ENCODE data around the gene PLCL2.
"Not testable (repeated sequence)": the region's sequence is repeated elsewhere in the genome, so short reads cannot be mapped to it uniquely, and the experiment has no call there.

PLCL2 gene

GRCh38 chr3:17088017-17088416, 203.3 kb downstream of the PLCL2 start:
- no peak for DNase-seq

DNA sequence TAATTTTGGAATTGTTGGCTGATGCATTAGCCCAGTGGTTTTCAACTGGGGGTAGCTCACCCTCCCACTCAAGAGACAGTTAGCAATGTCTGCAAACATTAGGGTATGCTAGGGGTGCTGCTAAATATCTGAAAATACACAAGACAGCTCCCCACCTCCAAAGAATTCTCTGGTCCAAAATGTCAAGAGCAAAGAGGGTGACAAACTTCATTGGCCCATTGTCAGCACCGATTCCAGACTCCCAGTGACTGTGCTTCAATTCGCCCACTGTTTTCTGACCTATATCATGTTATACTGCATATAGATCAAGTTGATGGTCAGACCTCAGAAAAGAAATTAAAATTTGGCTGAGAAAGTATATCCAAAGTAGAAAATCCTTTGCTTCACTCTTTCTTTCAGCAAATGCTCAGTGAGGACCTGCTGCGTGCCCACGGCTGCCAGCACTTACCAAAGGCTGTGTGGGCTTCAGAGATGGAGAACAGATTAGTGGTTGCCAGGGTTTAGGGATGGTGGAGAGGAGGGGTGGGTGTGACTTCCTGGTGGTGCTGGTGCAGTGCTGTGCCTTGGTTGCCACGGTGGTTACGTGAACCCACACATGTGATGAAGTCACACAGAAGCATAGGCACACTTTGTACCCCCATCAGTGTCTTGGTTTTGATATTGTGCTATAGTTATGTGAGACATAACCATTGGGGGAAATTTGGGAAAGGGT, 204.0 kb downstream of the PLCL2 start:
- no peak for DNase-seq

GRCh38 chr3:17089314-17089700, 204.6 kb downstream of the PLCL2 start:
- no peak for DNase-seq

GRCh38 chr3:17090280-17090983, 205.7 kb downstream of the PLCL2 start:
- no peak for DNase-seq

DNA sequence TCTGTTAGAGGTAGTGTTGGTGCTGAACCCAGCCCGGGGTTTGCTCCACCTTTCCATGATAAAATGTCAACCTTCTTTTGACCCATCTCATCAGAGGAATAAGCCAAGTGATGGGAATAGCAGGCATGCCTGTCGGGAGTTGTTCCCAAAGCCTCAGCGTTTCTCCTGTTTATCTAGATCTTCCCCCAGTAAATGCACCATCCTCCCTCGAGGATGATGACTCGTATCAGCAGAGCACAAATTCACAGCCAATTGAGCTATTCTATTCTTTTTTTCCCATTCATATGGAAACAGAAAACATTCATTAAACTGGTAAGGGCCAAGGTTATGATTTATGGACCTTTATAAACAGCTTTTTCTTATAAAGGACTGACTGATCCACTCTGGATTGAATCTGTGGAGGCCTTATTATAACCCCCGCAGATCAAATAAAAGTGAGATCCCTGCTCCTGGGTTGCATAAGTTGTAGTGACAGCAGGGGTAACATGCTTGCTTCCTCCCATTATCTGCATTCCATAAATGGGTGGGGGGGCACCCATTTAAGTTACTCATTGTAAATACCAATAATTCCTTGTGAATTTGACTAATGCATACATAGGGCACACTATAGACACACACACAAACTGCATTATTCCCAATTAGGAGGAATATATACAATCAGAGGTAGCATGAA, 207.3 kb downstream of the PLCL2 start:
- DNase-seq, result no peak

DNA sequence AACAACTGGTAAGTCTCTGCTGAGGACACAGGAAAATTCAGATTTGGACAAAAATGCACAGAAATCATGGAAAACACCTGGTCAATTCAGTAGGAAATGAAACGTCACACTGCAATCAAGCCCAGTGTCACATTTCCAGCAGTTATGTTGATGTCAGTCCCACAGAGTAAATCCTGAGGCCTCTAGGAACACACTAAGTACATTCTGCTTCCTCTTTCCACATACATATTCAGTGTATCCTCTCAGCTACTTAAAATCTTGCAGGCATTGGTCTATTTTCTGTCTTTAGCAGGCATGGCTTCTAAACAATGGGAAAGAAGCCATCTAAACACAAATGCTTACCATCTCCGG, 207.8 kb downstream of the PLCL2 start:
- no peak for DNase-seq

GRCh38 chr3:17094551-17094950, 209.8 kb downstream of the PLCL2 start:
- DNase-seq, result no peak

DNA sequence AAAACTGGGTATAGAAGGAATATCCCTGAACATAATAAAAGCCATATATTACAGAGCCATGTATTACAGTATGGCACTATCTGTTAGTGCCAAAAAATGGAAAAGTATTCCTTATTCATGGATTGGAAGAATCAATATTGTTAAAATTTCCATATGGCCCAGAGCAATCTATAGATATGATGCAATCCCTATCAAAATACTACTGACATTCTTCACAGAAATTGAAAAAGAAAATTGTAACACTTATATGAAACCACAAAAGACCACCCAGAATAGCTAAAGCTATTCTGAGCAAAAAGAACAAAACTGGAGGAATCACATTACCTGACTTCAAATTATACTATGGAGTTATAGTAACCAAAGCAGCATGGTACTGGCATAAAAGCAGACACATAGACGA, 218.8 kb downstream of the PLCL2 start:
- no peak for DNase-seq

DNA sequence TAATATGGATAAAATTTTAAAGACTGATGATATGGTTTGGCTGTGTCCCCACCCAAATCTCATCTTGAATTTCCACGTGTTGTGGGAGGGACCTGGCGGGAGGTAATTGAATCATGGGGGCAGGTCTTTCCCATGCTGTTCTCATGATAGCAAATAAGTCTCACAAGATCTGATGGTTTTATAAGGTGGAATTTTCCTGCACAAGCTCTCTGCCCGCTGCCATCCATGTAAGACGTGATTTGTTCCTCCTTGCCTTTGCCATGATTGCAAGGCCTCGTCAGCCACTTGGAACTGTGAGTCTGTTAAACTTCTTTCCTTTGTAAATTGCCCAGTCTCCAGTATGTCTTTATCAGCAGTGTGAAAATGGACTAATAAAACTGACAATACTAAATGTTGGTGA, 222.0 kb downstream of the PLCL2 start:
- DNase-seq, result not testable (repeated sequence)

GRCh38 chr3:17110660-17111396, 226.1 kb downstream of the PLCL2 start:
- DNase-seq, result no peak

DNA sequence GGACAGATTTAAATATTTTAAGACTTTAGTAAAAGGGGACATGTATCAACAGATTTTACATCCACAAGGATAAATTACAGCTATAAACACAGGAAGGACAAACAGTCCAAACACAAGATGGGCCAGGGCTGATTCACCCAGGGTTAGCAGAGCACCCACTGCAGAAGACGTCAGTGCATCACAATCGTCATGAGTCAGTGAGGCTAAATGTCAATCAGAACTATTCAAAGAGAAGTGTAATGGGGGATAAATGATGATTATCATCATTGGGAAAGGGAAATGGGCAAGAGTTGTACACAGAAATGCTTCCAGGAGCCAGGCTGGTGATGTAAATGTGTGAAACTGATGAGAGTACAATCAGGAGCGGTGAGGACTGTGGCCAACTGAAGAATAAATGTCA, 226.8 kb downstream of the PLCL2 start:
- no peak for DNase-seq

DNA sequence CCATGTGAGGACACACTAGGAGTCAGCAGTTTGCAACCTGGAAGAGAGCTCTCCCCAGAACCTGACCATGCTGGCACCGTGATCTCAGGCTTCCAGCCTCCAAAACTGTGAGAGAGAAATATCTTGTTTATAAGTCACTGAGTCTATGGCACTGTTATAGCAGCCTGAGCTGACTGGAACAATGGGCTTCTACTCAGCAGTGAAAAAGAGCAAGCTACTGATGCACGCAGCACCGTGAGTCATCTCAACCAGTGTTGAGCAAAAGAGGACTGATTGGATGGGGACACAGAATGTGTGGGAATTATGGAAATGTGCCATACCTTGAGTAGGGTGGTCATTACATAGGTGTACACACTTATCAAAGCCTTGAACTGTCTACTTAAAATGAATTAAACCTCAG, 230.4 kb downstream of the PLCL2 start:
- DNase-seq, result no peak

GRCh38 chr3:17116007-17116600, 231.3 kb downstream of the PLCL2 start:
- DNase-seq, result no peak

DNA sequence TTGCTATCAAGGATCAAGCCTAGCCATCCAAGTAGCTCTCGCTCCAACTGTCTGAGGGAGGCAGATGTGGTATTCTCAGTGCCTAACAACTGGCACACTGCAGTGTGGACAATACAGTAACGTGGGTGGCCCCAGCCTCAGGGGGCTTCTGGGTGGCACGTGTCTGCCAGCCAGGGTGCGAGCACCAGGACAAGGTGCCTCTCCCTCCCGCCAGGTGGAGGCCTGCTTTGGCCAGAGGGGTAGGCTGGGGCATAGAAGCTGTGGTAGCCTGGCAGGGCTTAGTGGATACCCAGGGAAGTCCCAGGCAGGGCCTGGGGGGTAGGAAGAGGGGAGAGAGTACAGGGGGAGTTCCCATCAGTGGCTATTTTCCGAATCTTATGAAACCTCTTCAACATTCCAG, 234.0 kb downstream of the PLCL2 start:
- DNase-seq, result no peak

DNA sequence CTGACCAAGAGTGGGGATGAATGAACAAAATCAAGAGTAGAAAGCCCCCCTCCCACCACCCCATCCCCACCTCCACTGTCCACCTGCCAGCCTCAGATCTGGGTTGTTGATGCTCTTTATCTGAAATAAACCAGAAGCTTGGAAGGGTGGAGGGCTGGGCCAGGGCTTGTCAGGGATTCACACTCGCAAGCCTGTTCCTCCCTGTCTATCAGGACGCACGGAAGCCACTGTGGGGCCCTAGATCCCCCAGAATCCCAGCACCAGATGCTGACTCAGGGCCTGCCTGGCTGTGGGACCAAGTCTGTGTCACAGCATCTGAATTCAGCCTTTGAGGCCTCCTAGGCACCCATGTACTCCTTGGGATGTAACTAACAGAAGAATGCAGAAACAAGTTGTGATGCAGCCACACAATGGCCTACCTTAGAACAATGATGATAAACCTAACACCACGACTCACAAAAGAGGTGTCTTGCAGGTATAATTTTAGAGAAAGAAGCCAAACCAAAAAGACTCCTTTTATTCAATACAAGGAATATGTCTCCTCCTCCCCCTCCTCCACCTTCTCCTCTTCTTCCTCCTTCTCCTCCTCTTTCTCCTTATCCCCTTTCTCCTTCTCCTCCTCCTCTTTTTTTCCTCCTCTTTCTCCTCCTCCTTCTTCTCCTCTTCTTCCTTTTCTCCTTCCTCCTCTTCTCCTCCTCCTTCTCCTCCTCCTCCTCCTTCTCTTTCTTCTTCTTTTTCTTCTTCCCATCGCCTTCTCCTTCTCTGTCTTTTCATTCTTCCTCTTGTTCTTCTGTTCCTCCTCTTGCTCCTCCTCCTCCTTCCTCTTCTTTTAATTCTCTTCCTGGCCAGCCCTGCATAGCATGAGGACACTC, 234.7 kb downstream of the PLCL2 start:
- DNase-seq, result no peak

- no peak for DNase-seq
Measured at GRCh38 chr3:17120115-17120514, 235.4 kb downstream of the PLCL2 start.

DNA sequence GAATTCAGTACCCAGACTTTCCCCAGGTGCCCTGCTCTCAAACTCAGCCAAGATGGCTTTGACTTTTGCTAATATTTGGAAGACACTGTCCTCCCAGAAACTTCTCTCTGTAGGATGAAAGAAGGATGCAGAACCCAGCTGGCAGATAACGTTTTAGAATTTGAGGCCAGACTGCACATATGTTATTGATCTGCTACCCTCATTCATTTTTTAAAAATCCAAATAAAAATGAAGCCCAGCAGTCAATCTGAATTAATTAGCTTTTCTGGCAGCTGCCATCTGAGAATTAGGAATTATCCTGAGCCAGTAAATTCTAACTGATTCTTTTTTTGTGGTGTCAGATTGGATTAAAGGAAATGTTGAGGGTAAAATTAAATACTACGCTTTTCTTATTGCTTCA, 236.6 kb downstream of the PLCL2 start:
- DNase-seq, result no peak

- DNase-seq, result no peak
Measured at GRCh38 chr3:17122758-17123157, 238.0 kb downstream of the PLCL2 start.

DNA sequence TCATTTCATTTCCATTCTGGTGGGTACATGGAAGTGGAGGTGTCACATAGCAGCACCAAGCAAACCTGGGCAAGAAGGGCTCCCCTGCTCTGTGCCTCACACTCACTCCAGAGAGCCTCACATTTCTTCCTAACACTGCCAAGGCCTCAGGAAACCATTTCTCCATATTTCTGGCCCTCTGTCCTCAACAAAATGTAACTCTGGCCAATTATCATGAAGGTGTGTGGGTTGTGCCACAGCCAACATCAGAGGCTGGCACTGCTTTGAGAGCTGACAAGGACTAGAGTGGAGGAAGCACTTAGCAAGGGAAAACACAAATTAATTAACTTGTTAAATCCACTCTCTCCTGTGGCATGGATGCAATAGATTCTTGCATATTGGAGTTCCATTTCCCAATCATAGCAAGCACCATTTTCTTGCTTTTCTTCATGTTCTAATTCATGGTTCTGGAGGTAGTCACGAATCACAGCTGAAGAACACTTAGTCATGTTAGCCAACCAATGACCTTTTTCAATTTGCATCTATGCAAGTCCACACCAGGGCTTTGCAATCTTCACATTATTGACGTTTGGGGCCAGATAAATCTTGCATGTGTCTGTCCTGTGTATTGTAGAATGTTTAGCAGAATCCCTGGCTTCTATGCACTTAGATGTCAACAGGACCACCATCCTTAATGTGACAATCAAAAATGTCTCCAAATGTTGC, 241.1 kb downstream of the PLCL2 start:
- DNase-seq, result no peak

DNA sequence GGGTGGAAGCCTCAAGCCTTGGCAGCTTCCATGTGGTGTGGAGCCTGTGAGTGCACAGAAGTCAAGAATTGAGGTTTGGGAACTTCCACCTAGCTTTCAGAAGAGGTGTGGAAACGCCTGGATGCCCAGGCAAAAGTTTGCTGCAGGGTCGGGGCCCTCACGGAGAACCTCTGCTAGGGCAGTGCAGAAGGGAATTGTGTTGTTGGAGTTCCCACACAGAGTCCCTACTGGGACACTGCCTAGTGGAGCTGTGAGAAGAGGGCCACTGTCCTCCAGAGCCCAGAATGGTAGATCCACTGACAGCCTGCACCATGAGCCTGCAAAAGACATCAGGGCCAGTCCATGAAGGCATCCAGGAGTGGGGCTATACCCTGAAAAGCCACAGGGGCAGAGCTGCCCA, 243.9 kb downstream of the PLCL2 start:
- DNase-seq, result not testable (repeated sequence)

DNA sequence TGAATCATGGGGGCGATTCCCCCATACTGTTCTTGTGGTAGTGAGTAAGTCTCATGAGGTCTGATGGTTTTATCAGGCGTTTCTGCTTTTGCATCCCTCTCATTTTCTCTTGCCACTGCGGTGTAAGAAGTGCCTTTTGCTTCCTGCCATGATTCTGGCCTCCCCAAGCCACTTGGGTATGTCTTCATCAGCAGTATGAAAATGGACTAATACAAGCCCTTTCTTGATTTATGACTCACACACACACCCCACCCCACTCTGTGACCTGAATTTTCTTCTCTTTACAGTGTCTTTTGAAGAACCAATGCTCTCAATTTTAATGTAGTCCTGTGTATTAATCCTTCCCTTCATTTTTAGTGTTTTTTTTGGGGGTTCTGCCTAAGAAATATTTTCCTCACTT, 244.8 kb downstream of the PLCL2 start:
- DNase-seq, result no peak

DNA sequence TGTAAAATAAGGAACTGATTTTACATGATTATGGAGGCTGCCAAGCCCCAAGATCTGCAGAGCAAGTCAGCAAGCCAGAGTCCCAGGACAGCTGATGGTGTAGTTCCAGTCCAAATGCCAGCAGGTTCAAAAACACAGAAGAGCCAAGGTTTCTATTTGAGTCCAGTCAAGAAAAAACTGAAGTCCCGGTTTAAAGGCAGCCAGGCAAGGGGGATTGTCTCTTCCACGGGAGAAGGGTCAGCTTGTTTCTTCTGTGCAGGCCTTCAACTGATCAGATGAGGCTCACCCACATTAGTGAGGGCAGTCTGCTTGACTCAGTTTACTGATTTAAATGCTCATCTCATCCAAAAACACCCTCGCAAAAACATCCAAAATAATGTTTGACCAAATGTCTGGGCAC, 246.2 kb downstream of the PLCL2 start:
- DNase-seq, result no peak
